ENCODE measurements around the gene MCTP2.

The MCTP2 gene

DNA sequence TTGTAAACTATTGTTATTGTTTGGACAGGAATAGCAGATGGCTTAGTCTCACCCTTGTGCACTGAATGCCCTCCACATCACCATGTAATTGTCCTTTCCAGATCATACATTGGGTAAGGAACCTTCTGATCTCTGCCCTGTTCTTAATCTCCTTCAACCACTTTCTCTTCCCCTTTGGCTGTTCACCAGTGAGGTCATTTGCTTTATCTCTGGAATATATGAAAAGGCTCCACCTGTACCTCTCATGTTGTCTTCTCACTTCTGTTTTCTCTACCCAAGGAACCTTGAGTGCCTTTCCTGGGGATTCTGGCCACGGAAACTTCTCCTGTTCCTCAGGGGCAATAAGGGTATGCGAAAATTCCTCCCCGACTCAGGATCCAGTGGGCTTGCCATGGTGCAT, 28.5 kb downstream of the MCTP2 start:
- no peak overlapping the region for H3K4me3 ChIP-seq (ENCODE audit: low read depth, low read length)
- ChIA-PET POLR2A (no interaction called here), CTCF (no interaction called here)

DNA sequence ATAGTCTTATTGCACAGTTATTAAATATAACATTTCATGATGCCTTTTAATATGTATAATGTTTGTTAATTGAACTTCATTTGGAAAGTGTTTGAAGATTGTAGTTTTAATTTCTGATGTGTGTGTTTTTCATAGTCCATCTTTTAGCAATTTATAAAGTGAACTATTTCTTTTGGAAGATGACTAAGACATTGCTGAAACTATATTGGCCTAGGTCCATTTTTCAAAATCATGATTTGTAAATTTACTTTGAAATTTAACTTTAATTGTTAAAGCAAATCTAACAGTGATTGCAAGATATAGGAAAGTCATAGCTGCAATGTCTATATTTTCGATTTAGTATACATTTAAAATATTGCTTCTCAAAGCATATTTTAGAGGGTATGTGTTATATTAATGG, 30.8 kb downstream of the MCTP2 start:
- ChIA-PET CTCF (interaction anchor here (0.8 to 0.9 kb wide), 2 partner anchors 9 to 16 kb away, joined by 3 read pairs; no protein-coding TSS in a partner anchor), POLR2A (no interaction called here)
- Histone ChIP-seq H3K4me3 (ENCODE audit: low read depth, low read length) (no peak overlapping the region), H3K9me3 (ENCODE audit: control insufficient read depth, insufficient read depth, low read depth, low read length) (no peaks in the 10 kb centered on the region), H3K27ac (ENCODE audit: extremely low read depth, low read depth, low read length) (no peak overlapping the region), H3K36me3 (ENCODE audit: control insufficient read depth in 2 of 2, insufficient read depth in 1 of 2, low read length in 2 of 2) (no peaks in the 10 kb centered on the region), H3K4me1 (ENCODE audit: control insufficient read depth, insufficient read depth, low read length) (no peaks in the 10 kb centered on the region)
- TF ChIP-seq ZNF114 (tag by site-specific recombination; IDR thresholded peaks at IDR 0.05) (no peak), ZSCAN23 (tag by site-specific recombination; IDR thresholded peaks at IDR 0.05) (no peak), FEZF1 (tag by site-specific recombination; IDR thresholded peaks at IDR 0.05) (no peak), ZNF274 (IDR thresholded peaks at IDR 0.05; ENCODE audit: low read length) (no peak), ZNF274 (tag by site-specific recombination; IDR thresholded peaks at IDR 0.05; ENCODE audit: borderline replicate concordance) (no peak), ZNF174 (tag by site-specific recombination; IDR thresholded peaks at IDR 0.05) (no peak), ZXDB (tag by site-specific recombination; IDR thresholded peaks at IDR 0.05) (no peak), KLF8 (tag by site-specific recombination; IDR thresholded peaks at IDR 0.05) (no peak), ZNF585B (tag by site-specific recombination; IDR thresholded peaks at IDR 0.05) (no peak), ZNF677 (tag by site-specific recombination; IDR thresholded peaks at IDR 0.05) (no peak)
- TF ChIP-seq, protein P1, sequence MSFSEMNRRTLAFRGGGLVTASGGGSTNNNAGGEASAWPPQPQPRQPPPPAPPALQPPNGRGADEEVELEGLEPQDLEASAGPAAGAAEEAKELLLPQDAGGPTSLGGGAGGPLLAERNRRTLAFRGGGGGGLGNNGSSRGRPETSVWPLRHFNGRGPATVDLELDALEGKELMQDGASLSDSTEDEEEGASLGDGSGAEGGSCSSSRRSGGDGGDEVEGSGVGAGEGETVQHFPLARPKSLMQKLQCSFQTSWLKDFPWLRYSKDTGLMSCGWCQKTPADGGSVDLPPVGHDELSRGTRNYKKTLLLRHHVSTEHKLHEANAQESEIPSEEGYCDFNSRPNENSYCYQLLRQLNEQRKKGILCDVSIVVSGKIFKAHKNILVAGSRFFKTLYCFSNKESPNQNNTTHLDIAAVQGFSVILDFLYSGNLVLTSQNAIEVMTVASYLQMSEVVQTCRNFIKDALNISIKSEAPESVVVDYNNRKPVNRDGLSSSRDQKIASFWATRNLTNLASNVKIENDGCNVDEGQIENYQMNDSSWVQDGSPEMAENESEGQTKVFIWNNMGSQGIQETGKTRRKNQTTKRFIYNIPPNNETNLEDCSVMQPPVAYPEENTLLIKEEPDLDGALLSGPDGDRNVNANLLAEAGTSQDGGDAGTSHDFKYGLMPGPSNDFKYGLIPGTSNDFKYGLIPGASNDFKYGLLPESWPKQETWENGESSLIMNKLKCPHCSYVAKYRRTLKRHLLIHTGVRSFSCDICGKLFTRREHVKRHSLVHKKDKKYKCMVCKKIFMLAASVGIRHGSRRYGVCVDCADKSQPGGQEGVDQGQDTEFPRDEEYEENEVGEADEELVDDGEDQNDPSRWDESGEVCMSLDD (tag by site-specific recombination; IDR thresholded peaks at IDR 0.05): no peak
- TF ChIP-seq, protein P2, sequence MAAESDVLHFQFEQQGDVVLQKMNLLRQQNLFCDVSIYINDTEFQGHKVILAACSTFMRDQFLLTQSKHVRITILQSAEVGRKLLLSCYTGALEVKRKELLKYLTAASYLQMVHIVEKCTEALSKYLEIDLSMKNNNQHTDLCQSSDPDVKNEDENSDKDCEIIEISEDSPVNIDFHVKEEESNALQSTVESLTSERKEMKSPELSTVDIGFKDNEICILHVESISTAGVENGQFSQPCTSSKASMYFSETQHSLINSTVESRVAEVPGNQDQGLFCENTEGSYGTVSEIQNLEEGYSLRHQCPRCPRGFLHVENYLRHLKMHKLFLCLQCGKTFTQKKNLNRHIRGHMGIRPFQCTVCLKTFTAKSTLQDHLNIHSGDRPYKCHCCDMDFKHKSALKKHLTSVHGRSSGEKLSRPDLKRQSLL (tag by site-specific recombination; IDR thresholded peaks at IDR 0.05): no peak

More for the DNA sequence above, 28.5 kb downstream of the MCTP2 start:
- TF ChIP-seq ZNF843 (tag by site-specific recombination; IDR thresholded peaks at IDR 0.05) (no peak), MZF1 (tag by site-specific recombination; IDR thresholded peaks at IDR 0.05; ENCODE audit: borderline replicate concordance) (no peak), ZNF654 (tag by site-specific recombination; IDR thresholded peaks at IDR 0.05; ENCODE audit: low read depth) (no peak), ZNF747 (tag by site-specific recombination; IDR thresholded peaks at IDR 0.05) (no peak), ZNF221 (tag by site-specific recombination; IDR thresholded peaks at IDR 0.05; ENCODE audit: borderline replicate concordance) (no peak), YY2 (tag by site-specific recombination; IDR thresholded peaks at IDR 0.05) (no peak), IKZF3 (tag by site-specific recombination; IDR thresholded peaks at IDR 0.05) (no peak), ZNF211 (tag by site-specific recombination; IDR thresholded peaks at IDR 0.05; ENCODE audit: low read depth) (no peak), ZNF138 (tag by site-specific recombination; IDR thresholded peaks at IDR 0.05; ENCODE audit: borderline replicate concordance) (no peak), BCL11A (tag by site-specific recombination; IDR thresholded peaks at IDR 0.05; ENCODE audit: low read depth) (no peak), GLIS1 (tag by site-specific recombination; IDR thresholded peaks at IDR 0.05) (no peak)
- TF ChIP-seq, protein P3, sequence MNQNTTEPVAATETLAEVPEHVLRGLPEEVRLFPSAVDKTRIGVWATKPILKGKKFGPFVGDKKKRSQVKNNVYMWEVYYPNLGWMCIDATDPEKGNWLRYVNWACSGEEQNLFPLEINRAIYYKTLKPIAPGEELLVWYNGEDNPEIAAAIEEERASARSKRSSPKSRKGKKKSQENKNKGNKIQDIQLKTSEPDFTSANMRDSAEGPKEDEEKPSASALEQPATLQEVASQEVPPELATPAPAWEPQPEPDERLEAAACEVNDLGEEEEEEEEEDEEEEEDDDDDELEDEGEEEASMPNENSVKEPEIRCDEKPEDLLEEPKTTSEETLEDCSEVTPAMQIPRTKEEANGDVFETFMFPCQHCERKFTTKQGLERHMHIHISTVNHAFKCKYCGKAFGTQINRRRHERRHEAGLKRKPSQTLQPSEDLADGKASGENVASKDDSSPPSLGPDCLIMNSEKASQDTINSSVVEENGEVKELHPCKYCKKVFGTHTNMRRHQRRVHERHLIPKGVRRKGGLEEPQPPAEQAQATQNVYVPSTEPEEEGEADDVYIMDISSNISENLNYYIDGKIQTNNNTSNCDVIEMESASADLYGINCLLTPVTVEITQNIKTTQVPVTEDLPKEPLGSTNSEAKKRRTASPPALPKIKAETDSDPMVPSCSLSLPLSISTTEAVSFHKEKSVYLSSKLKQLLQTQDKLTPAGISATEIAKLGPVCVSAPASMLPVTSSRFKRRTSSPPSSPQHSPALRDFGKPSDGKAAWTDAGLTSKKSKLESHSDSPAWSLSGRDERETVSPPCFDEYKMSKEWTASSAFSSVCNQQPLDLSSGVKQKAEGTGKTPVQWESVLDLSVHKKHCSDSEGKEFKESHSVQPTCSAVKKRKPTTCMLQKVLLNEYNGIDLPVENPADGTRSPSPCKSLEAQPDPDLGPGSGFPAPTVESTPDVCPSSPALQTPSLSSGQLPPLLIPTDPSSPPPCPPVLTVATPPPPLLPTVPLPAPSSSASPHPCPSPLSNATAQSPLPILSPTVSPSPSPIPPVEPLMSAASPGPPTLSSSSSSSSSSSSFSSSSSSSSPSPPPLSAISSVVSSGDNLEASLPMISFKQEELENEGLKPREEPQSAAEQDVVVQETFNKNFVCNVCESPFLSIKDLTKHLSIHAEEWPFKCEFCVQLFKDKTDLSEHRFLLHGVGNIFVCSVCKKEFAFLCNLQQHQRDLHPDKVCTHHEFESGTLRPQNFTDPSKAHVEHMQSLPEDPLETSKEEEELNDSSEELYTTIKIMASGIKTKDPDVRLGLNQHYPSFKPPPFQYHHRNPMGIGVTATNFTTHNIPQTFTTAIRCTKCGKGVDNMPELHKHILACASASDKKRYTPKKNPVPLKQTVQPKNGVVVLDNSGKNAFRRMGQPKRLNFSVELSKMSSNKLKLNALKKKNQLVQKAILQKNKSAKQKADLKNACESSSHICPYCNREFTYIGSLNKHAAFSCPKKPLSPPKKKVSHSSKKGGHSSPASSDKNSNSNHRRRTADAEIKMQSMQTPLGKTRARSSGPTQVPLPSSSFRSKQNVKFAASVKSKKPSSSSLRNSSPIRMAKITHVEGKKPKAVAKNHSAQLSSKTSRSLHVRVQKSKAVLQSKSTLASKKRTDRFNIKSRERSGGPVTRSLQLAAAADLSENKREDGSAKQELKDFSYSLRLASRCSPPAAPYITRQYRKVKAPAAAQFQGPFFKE (tag by site-specific recombination; IDR thresholded peaks at IDR 0.05; ENCODE audit: borderline replicate concordance): no peak
- TF ChIP-seq, protein P4, sequence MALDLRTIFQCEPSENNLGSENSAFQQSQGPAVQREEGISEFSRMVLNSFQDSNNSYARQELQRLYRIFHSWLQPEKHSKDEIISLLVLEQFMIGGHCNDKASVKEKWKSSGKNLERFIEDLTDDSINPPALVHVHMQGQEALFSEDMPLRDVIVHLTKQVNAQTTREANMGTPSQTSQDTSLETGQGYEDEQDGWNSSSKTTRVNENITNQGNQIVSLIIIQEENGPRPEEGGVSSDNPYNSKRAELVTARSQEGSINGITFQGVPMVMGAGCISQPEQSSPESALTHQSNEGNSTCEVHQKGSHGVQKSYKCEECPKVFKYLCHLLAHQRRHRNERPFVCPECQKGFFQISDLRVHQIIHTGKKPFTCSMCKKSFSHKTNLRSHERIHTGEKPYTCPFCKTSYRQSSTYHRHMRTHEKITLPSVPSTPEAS (tag by site-specific recombination; IDR thresholded peaks at IDR 0.05): no peak
- Histone ChIP-seq H3K4me1 (ENCODE audit: control insufficient read depth, insufficient read depth, low read length) (no peaks in the 10 kb centered on the region), H3K27ac (ENCODE audit: extremely low read depth, low read depth, low read length) (no peak overlapping the region), H3K9me3 (ENCODE audit: control insufficient read depth, insufficient read depth, low read depth, low read length) (no peaks in the 10 kb centered on the region), H3K36me3 (ENCODE audit: control insufficient read depth in 2 of 2, insufficient read depth in 1 of 2, low read length in 2 of 2) (no peaks in the 10 kb centered on the region)
